HG03064 (cell line): Measurements from ENCODE around the gene LMBR1.
"Not testable (repeated sequence)": the region's sequence is repeated elsewhere in the genome, so short reads cannot be mapped to it uniquely, and the experiment has no call there.

ENCODE experiments used
- ATAC-seq: cut with Tn5 transposase; IDR thresholded peaks from one replicate; pipeline ENCODE4 v1.9.1; 2021; ENCODE audit warnings: low read depth; ENCODE audit not compliant: unreplicated experiment

Gene LMBR1, protein sequence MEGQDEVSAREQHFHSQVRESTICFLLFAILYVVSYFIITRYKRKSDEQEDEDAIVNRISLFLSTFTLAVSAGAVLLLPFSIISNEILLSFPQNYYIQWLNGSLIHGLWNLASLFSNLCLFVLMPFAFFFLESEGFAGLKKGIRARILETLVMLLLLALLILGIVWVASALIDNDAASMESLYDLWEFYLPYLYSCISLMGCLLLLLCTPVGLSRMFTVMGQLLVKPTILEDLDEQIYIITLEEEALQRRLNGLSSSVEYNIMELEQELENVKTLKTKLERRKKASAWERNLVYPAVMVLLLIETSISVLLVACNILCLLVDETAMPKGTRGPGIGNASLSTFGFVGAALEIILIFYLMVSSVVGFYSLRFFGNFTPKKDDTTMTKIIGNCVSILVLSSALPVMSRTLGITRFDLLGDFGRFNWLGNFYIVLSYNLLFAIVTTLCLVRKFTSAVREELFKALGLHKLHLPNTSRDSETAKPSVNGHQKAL

DNA sequence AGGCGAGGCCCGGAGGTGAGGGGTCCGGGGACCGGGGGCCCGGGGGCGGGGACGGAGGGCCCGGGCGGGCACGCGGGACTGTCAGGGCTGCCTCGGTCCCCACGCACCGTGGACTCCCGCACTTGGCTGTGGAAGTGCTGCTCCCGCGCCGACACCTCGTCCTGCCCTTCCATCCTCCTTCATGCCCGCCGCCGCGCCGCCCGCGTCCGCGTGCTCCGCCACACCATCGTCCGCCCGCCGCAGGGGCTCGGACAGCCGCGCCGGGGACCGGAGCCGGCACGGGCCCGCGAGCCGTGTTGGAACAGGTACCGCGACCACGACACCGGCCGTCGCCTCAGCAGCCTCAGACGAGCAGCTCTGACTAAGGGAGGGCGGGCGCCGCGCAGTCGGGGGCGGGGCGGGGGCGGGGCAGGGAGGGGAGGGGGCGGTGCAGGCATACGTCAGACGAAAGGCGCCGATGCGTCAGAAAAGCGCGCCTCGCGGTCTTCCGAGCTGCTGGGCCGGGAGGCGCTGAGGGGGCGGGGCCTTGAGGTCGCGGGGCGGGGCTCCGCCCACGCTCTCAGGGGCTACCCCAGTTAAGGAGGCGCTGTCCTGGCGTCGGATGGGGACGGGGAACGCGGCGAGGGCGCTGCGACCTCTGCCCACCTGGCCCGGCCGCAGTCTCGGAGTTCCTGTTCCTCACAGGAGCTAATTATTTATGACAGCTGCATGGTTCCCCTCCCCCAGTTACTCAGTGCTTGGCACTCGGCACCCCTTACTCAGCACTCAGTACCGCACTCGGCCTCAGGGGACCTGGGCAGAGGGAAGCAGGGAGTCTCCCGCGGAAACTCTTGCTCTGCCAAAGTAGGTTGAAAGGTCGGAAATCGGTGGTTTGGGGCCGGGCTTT is at the start of gene LMBR1:
LMBR1 (minus strand) TSS at position 363 of the 886 bp plus-strand sequence; CDS start at position 173, 190 bp downstream.
- peak; percentile 76 for ATAC-seq

DNA sequence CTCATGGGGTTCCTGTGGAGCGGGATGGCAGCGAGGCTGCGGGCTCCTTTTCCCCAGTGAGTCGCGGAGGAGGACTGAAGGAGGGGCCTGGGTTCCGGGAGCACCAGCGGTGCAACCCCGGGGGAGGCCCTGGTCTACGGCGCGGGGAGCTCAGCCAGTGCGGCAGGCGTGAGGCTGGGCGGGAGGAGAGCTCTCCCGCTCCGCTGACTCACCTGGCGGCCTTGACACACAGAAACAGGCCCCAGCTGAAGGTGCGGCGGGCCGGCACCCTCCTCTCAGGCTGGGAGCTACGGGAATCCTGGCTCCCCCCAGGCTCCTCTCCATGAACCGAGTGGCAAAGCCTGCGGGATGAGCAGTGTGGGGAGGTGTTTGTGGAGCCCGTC is 49.7 kb upstream of the LMBR1 start:
- ATAC-seq, result no peak

DNA sequence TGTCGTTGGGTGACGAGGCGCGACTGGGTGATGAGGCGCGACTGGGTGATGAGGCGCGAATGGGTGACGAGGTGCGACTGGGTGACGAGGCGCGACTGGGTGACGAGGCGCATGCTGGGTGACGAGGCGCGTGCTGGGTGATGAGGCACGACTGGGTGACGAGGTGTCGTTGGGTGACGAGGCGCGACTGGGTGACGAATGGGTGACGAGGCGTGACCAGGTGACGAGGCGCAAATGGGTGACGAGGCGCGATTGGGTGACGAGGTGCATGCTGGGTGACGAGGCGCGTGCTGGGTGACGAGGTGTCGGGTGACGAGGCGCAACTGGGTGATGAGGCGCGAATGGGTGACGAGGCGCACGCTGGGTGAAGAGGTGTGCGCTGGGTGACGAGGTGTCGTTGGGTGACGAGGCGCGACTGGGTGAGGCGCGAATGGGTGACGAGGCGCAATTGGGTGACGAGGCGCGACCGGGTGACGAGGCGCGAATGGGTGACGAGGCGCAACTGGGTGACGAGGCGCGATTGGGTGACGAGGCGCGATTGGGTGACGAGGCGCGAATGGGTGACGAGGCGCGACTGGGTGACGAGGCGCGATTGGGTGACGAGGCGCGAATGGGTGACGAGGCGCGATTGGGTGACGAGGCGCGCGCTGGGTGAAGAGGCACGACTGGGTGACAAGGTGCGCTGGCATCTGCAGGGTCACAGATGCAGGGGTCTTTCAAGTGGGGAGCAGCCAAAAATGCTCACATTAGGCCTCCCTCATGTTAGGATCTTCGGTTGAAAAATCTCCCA is 48.6 kb upstream of the LMBR1 start:
- ATAC-seq, result no peak

DNA sequence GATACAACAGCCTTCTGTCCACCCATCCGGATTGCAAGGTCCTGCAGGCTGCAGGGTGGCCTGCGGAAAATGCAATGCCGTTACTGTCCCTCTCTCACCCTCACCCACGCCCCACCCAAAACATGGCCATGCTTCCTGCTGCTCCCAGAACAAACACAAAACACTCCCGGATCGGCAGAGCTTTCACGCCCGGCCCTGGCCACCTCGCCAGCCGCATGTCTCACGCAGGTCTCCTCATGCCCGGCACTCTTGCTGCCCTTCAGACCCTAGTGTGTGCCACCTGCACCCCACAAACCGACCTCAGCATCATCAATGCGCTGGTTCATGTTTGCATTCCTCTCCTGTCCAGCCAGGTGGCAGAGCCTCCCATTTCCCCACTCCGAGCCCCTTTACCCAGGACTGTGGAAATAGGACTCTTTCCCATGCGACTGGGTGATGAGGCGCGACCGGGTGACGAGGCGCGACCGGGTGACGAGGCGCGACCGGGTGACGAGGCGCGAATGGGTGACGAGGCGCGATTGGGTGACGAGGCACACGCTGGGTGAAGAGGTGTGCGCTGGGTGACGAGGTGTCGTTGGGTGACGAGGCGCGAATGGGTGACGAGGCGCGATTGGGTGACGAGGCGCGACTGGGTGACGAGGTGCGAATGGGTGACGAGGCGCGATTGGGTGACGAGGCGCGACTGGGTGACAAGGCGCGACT is 47.6 kb upstream of the LMBR1 start:
- ATAC-seq, result no peak

DNA sequence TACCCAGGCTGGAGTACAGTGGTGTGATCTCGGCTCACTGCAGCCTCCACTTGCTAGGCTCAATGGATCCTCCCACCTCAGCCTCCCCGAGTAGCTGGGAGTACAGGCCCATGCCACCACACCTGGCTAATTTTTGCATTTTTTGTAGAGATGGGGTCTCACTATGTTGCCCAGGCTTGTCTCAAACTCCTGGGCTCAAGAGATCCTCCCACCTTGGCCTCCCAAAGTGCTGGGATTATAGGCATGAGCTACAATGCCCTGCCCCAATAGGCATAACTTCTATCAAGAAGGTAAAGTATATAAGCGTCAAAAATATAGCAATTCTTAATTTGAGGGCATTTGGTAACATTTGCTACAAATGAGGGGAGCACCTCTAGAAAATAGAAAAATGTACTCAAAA is 43.8 kb upstream of the LMBR1 start:
- not testable (repeated sequence) for ATAC-seq

DNA sequence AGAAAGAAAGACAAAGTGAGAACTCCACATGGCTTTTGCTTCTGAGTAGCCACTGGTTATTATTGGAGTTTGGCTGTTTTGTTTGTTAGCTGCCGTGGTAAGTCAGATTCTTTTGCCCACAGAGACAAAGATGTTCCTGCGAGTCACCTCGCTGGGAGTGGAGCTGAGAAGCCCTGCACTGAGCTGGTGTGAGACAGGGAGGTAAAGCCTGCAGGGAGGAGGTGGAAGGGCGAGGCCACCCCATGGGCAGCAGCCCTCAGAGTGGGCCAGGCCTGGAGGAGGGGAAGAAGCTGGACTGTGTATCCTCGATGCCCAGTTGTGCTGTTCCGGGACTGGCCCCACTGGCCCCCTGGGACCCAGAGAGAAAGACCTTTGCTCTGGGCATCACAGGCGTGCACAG is 42.3 kb upstream of the LMBR1 start:
- no peak for ATAC-seq

DNA sequence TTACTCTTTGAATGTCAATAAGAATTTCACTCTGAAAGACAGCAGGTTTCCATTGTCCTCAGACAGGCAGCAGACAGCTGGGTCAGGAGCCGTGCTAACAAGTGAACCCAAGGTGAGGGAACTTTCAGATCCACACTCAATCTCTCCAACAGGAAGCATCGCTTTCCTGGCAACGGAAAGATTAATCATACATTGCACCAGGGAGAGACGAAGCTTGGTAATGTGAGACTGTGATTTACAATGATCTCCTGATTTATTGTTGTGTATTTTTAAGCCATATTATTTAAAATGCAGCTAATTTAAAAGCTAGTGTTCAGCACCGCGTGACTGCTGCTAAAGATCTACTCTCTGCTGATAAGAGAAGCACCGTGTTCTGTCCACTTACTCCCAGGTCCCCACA is 39.0 kb upstream of the LMBR1 start:
- ATAC-seq, result no peak

DNA sequence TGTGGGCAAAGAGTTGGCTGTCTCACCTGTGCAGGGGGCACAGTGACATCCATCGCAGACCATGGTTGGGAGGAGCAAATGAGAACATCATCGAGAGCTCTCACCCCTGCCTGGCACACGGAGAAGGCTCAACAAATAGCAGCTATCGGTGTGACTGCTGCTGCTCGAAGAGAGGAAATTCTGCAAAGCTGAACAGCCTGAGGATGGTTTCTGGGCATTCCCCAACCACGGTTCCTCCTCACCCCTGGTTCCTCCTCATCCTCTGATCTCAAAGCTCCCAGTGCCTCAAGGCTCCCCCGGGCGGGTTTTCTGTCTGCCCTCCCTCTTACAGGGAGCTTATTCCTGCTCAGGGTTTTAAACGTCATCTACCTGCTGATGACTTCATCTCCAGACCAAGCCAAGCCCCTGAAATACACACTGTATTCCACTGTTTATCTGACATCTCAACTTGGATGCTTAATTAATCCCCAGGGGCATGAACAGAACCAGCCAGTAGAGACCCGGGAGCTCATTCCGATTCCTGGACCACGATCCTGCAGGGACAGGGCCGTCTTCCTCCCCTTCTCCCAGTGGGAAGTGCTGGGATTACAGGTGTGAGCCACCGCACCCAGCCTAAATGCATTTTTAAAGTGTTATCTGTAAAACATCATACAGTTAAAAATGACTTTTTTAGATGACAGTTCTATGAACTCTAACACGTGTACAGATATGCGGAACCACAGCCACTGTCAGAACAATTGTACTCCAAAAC is 37.0 kb upstream of the LMBR1 start:
- no peak for ATAC-seq

DNA sequence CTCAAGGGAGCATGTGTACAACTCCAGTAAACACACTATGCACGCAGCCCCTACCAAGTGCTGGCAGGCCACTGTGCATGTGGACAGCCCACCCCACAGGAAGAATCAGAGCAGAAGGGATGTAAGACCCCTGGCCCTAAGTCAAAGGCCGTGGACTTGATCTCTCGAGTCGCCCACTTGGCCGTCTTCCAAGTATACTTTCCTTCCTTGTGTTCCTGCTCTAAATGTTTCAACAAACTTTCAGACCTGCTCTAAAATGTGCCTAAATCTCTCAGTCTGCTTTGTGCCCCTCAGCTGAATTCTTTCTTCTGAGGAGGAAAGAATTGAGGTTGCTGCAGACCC is 35.4 kb upstream of the LMBR1 start:
- ATAC-seq, result no peak

DNA sequence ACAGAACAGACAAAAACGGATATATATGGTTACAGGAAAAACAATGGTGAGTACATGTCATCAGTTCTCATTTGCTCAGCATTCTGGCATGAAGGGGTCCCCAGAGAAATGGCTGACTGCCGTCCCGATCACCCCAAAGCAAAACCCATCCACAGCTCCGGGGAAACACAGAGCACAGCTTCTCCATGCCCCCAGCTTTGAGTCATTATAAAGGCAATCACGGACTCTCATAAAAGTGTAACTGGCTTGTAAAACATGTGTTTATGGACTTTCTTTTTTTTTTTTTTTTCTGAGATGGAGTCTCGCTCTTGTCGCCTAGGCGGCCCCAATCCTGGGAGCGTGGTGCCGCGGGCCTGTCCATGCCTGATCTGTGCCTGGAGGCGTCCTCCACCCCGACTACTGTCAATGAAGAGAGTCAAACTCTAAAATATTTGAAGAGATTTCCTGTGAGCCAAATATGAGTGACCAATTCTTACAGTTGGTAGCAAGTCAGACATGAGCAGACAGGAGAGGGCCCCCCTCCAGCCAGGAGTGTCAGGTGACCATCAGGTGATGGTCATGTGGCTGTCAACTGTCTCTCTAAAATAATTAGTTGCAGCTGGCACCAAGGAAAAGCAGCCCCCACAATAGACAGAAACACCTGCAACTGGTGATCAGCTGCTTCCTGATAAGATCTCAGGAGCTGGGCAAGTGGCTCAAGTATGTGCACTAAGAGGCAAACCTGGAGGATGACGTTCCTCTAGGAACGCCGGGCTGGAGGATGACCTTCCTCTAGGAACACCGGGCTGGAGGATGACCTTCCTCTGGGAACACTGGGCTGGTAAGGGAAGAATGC is 34.8 kb upstream of the LMBR1 start:
- ATAC-seq, result no peak

DNA sequence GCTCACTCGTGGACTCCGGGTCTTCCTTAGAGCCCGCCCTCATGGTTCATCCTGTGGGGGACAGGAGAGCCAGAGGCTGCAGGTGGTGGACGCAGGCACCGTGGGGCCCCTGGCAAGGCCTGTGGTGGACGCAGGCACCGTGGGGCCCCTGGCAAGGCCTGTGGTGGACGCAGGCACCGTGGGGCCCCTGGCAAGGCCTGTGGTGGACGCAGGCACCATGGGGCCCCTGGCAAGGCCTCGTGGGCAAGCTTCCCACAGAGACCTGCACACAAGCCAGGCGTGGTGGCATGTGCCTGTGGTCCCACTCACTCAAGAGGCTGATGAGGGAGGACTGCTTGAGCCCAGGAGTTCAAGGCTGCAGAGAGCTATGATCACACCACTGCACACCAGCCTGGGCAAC is 32.8 kb upstream of the LMBR1 start:
- not testable (repeated sequence) for ATAC-seq

DNA sequence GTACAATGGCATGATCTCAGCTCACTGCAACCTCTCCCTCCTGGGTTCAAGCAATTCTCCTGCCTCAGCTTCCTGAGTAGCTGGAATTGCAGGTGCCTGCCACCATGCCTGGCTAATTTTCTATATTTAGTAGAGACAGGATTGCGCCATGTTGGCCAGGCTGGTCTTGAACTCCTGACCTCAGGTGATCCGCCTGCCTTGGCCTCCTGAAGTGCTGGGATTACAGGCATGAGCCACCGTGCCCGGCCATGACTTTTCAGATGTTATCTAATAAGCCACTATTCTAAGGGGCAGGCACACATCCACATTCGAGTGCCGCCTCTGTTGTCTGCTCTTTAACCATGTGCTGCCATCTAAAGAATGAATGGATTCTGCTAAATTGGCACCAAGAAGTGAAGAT is 29.3 kb upstream of the LMBR1 start:
- not testable (repeated sequence) for ATAC-seq

DNA sequence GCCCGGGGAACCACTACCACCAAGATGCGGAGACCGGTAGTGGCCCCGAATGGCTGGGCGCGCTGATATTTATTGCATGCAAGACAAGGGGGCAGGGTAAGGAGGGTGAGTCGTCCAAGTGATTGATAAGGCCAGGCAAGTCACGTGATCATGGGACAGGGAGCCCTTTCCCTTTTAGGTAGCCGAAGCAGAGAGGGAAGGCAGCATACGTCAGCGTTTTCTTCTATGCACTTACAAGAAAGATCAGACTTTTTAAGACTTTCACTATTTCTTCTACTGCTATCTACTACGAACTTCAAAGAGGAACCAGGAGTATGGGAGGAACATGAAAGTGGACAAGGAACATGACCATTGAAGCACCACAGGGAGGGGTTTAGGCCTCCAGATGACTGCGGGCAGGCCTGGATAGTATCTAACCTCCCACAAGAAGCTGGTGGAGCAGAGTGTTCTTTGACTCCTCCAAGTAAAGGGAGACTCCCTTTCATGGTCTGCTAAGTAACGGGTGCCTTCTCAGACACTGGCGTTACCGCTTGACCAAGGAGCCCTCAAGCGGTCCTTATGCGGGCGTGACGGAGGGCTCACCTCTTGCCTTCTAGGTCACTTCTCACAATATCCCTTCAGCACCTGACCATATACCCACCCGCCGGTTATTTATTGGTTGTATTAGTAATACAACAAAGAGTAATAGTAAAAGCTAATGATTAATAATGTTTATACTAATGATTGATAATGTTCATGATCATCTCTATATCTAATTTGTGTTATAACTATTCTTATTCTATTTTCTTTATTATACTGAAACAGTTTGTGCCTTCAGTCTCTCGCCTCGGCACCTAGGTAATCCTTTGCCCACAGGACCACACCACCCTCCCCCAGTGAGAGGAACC is 27.7 kb upstream of the LMBR1 start:
- not testable (repeated sequence) for ATAC-seq

DNA sequence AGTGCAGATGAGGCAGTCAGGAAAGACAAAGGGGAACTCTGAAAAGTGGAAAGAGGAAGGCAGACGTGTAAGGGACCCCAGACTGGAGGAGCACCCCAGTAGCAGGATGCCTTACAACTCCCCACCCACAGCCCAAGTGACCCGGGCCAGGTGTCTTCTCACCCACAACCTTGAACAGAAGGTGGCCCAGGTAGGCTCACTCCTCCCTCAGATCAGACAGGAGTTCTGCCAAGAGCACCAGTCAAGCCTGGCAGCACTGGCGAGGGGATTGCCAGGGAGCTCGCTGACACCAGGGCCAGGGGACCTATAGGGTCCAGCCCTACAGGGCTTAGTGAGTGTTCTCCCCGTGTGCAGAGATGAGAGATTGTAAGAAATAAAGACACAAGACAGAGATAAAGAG is 27.1 kb upstream of the LMBR1 start:
- ATAC-seq, result no peak

DNA sequence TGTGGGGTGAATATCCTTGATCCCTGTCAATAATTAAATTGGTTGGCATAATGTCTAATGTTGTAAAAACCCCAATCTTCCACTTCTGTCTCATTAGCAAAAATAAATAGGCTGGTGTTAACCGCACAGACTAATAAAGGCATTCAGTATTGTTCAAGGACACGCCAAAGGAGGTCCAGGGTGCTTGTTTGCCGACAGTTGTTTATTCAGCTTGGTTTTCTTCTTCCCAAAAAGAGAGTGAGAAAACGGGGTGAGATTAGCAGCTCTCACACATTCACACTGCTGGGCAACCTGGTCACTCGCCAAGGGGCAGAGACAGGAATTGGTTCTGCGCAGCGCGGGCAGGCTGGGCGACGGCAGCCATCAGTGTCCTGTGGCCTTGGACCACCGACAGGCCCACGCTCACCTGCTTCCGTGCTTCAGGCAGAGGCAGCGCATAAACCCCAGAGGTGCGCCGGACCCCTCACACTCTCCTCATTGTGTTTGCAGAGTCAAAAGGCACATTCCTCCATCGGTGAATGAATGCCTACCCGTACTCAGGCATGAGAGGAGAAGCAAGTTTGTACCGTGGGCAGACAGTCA is 26.2 kb upstream of the LMBR1 start:
- peak; percentile 19 for ATAC-seq

DNA sequence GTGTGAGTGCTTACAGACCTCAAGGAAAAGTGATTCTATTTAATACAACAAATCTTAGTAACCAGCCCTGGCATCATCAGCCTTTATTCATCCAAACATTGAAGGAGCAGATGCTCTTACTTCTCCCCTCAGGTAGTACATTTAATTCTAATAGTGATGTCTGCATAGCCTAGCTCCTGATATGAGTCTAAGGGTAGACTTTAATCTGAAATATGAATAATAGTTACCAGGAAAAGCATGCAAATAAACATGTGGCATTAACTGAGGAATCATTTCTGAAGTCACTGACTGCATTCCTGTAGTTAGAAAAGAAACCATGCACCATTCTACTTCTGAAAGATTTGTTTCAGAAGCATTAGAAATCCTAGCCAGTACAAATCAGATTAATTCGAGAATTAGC is 25.7 kb upstream of the LMBR1 start:
- peak; percentile 39 for ATAC-seq

DNA sequence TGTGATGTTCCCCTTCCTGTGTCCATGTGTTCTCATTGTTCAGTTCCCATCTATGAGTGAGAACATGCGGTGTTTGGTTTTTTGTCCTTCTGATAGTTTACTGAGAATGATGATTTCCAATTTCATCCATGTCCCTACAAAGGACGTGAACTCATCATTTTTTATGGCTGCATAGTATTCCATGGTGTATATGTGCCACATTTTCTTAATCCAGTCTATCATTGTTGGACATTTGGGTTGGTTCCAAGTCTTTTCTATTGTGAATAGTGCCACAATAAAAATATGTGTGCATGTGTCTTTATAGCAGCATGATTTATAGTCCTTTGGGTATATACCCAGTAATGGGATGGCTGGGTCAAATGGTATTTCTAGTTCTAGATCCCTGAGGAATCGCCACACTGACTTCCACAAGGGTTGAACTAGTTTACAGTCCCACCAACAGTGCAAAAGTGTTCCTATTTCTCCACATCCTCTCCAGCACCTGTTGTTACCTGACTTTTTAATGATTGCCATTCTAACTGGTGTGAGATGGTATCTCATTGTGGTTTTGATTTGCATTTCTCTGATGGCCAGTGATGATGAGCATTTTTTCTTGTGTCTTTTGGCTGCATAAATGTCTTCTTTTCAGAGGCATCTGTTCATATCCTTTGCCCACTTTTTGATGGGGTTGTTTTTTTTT is 16.7 kb upstream of the LMBR1 start:
- not testable (repeated sequence) for ATAC-seq
